ENCODE results near the gene S100G.

GRCh38 chrX:16678689-16679088 lies 28.7 kb downstream of the S100G start:
- TF ChIP-seq EZH2 (IDR thresholded peaks at IDR 0.05; ENCODE audit: low read depth, unreplicated experiment) (no peak), CTCF (conservative IDR thresholded peaks at IDR 0.05; ENCODE audit: low read depth in 2 of 2) (no peak), JUNB (IDR thresholded peaks at IDR 0.05; ENCODE audit: unreplicated experiment) (no peak)

Measured in GM23338 (cell line).